Right renal cortex interstitium (tissue), 3 donors: ENCODE results near the gene MYB. TPM values are rescaled to one million over a fixed set of nuclear protein-coding genes. Genes with fewer than 3 reads are reported as not detected.

ENCODE experiments used
- polyA plus RNA-seq, 3 donors: library from polyadenylated mRNA; unstranded; fragments of 120-200 nt; gene quantifications; one replicate each; pipeline ENCODE4 v1.2.1, GENCODE V29; 2013; ENCODE audit not compliant: insufficient read length in 3 of 3

Gene MYB
- polyA plus RNA-seq, 3 donors: 3.9 to 4.6 (median 4.4) TPM

Other genes with a start within 250 kb of the MYB start
- 10 to 100 TPM; 22.8 to 36.3 (median 31.5) TPM for gene ALDH8A1, start 231.2 kb upstream of the MYB start, polyA plus RNA-seq
- gene HBS1L, start 126.5 kb upstream of the MYB start, polyA plus RNA-seq: 10 to 100 TPM; 77.3 to 88.0 (median 82.5) TPM